ENCODE results near the gene FUT8.
"Not testable (repeated sequence)": the region's sequence is repeated elsewhere in the genome, so short reads cannot be mapped to it uniquely, and the experiment has no call there.

Gene FUT8

GRCh38 chr14:65628664-65629063 is 216.1 kb downstream of the FUT8 start:
- no peak for DNase-seq

- no peak for DNase-seq
Observed at GRCh38 chr14:65631040-65631439, 218.5 kb downstream of the FUT8 start.

- no peak for DNase-seq
Observed at GRCh38 chr14:65632487-65632886, 220.0 kb downstream of the FUT8 start.

GRCh38 chr14:65633666-65634065 is 221.1 kb downstream of the FUT8 start:
- DNase-seq, result not testable (repeated sequence)

- DNase-seq, result no peak
Observed at GRCh38 chr14:65637780-65638179, 225.2 kb downstream of the FUT8 start.

- no peak for DNase-seq
Observed at GRCh38 chr14:65639216-65639615, 226.7 kb downstream of the FUT8 start.

- no peak for DNase-seq
Observed at GRCh38 chr14:65650826-65651225, 238.3 kb downstream of the FUT8 start.

- DNase-seq, result no peak
Observed at GRCh38 chr14:65656554-65656953, 244.0 kb downstream of the FUT8 start.

- no peak for DNase-seq
Observed at GRCh38 chr14:65658202-65658601, 245.7 kb downstream of the FUT8 start.

- peak; percentile 7 for DNase-seq
Observed at GRCh38 chr14:65661865-65662264, 249.3 kb downstream of the FUT8 start.

GRCh38 chr14:65664436-65664835 is 251.9 kb downstream of the FUT8 start:
- DNase-seq, result no peak

- DNase-seq, result no peak
Observed at GRCh38 chr14:65676361-65677014, 264.0 kb downstream of the FUT8 start.

- DNase-seq, result no peak
Observed at GRCh38 chr14:65685572-65685971, 273.0 kb downstream of the FUT8 start.

GRCh38 chr14:65686761-65687160 is 274.2 kb downstream of the FUT8 start:
- DNase-seq, result no peak

GRCh38 chr14:65689070-65689469 is 276.5 kb downstream of the FUT8 start:
- no peak for DNase-seq

- not testable (repeated sequence) for DNase-seq
Observed at GRCh38 chr14:65692566-65692965, 280.0 kb downstream of the FUT8 start.

GRCh38 chr14:65696801-65697200 is 284.3 kb downstream of the FUT8 start:
- no peak for DNase-seq

GRCh38 chr14:65703521-65703920 is 291.0 kb downstream of the FUT8 start:
- DNase-seq, result no peak

- DNase-seq, result no peak
Observed at GRCh38 chr14:65703996-65704395, 291.5 kb downstream of the FUT8 start.

- no peak for DNase-seq
Observed at GRCh38 chr14:65704437-65704836, 291.9 kb downstream of the FUT8 start.

GRCh38 chr14:65704850-65705249 is 292.3 kb downstream of the FUT8 start:
- no peak for DNase-seq

GRCh38 chr14:65709576-65709975 is 297.0 kb downstream of the FUT8 start:
- DNase-seq, result no peak

- DNase-seq, result not testable (repeated sequence)
Observed at GRCh38 chr14:65716813-65717212, 304.3 kb downstream of the FUT8 start.

- not testable (repeated sequence) for DNase-seq
Observed at GRCh38 chr14:65717384-65717915, 304.9 kb downstream of the FUT8 start.

- DNase-seq, result no peak
Observed at GRCh38 chr14:65718629-65719028, 306.1 kb downstream of the FUT8 start.

Data from NCI-H774 (cell line).